GM19240 (cell line): Measurements from ENCODE around the gene INTS11.

Experiments
- DNase-seq: peaks from one replicate; pipeline ENCODE4 v3.0.0; 2011; ENCODE audit warnings: low spot score; ENCODE audit not compliant: insufficient read length

The INTS11 gene

GRCh38 chr1:1312450-1313314 is 11.8 kb downstream of the INTS11 start:
- no peak for DNase-seq

GRCh38 chr1:1311107-1312104 is 13.1 kb downstream of the INTS11 start:
- no peak for DNase-seq

- DNase-seq, result no peak
Observed at GRCh38 chr1:1310476-1311053, 13.9 kb downstream of the INTS11 start.

GRCh38 chr1:1310109-1310385 is 14.4 kb downstream of the INTS11 start:
- no peak for DNase-seq

GRCh38 chr1:1309251-1310108 is 15.0 kb downstream of the INTS11 start:
- DNase-seq, result no peak

GRCh38 chr1:1308756-1309250 is 15.7 kb downstream of the INTS11 start:
- no peak for DNase-seq

GRCh38 chr1:1307923-1308755 is 16.3 kb downstream of the INTS11 start, which contains the start of the genes ACAP3 and PUSL1:
TSS of gene ACAP3 (minus strand) at chr1:1307930. CDS start at chr1:1307815, 115 bp downstream.
TSS of gene PUSL1 (plus strand) at chr1:1308597. CDS start at chr1:1308644, 47 bp downstream.
- DNase-seq, result peak; percentile 96

- DNase-seq, result no peak
Observed at GRCh38 chr1:1307261-1307922, 17.1 kb downstream of the INTS11 start.

GRCh38 chr1:1306661-1307260 is 17.7 kb downstream of the INTS11 start:
- DNase-seq, result no peak

- no peak for DNase-seq
Observed at GRCh38 chr1:1306070-1306660, 18.3 kb downstream of the INTS11 start.

GRCh38 chr1:1305300-1306069 is 19.0 kb downstream of the INTS11 start:
- DNase-seq, result no peak

- DNase-seq, result no peak
Observed at GRCh38 chr1:1304331-1305299, 19.8 kb downstream of the INTS11 start.

- DNase-seq, result no peak
Observed at GRCh38 chr1:1303736-1304135, 20.7 kb downstream of the INTS11 start.

- no peak for DNase-seq
Observed at GRCh38 chr1:1302951-1303509, 21.4 kb downstream of the INTS11 start.

- DNase-seq, result no peak
Observed at GRCh38 chr1:1302006-1302430, 22.4 kb downstream of the INTS11 start.

GRCh38 chr1:1300352-1300739 is 24.1 kb downstream of the INTS11 start:
- DNase-seq, result no peak
